NCI-H345 treated with DMSO at 0.1 percent for 48 hours (cell line): ENCODE measurements around the gene ADAMTS14.

Source experiments
- DNase-seq: peaks from one replicate; lab custom pipeline; 2025; ENCODE audit not compliant: unreplicated experiment; lab: John Stamatoyannopoulos, UW

The ADAMTS14 gene

GRCh38 chr10:70674560-70675495, 2.5 kb downstream of the ADAMTS14 start:
- DNase-seq, result no peak

- no peak for DNase-seq
These were observed 3.3 kb downstream of the ADAMTS14 start for GRCh38 chr10:70675496-70676161.

GRCh38 chr10:70676511-70676910, 4.2 kb downstream of the ADAMTS14 start:
- no peak for DNase-seq

GRCh38 chr10:70677016-70677415, 4.7 kb downstream of the ADAMTS14 start:
- DNase-seq, result no peak

- DNase-seq, result no peak
These were observed 5.4 kb downstream of the ADAMTS14 start for GRCh38 chr10:70677620-70678249.

GRCh38 chr10:70678250-70678635, 5.9 kb downstream of the ADAMTS14 start:
- no peak for DNase-seq

GRCh38 chr10:70678757-70679489, 6.6 kb downstream of the ADAMTS14 start:
- DNase-seq, result no peak

GRCh38 chr10:70679498-70679897, 7.2 kb downstream of the ADAMTS14 start:
- DNase-seq, result no peak

GRCh38 chr10:70680899-70681730, 8.8 kb downstream of the ADAMTS14 start:
- peak; percentile 55 for DNase-seq

GRCh38 chr10:70681731-70682005, 9.4 kb downstream of the ADAMTS14 start:
- no peak for DNase-seq

GRCh38 chr10:70682920-70683600, 10.8 kb downstream of the ADAMTS14 start:
- DNase-seq, result no peak

GRCh38 chr10:70683601-70683934, 11.3 kb downstream of the ADAMTS14 start:
- no peak for DNase-seq

- no peak for DNase-seq
These were observed 11.6 kb downstream of the ADAMTS14 start for GRCh38 chr10:70683940-70684339.

- DNase-seq, result no peak
These were observed 12.1 kb downstream of the ADAMTS14 start for GRCh38 chr10:70684374-70684773.

GRCh38 chr10:70684839-70685454, 12.6 kb downstream of the ADAMTS14 start:
- DNase-seq, result no peak

GRCh38 chr10:70685455-70685911, 13.2 kb downstream of the ADAMTS14 start:
- no peak for DNase-seq

- no peak for DNase-seq
These were observed 16.5 kb downstream of the ADAMTS14 start for GRCh38 chr10:70688828-70689227.

GRCh38 chr10:70689661-70690060, 17.4 kb downstream of the ADAMTS14 start:
- no peak for DNase-seq

- DNase-seq, result peak; percentile 57
These were observed 18.3 kb downstream of the ADAMTS14 start for GRCh38 chr10:70690589-70690988.
